ENCODE data around the gene PDE3A.

The PDE3A gene

GRCh38 chr12:20585055-20585625 lies 216.8 kb downstream of the PDE3A start:
- H3K27ac ChIP-seq, result no peak overlapping the region
- no peak for TF ChIP-seq CTCF (conservative IDR thresholded peaks at IDR 0.05)

GRCh38 chr12:20585913-20586312 lies 217.6 kb downstream of the PDE3A start:
- TF ChIP-seq CTCF (conservative IDR thresholded peaks at IDR 0.05), result no peak
- H3K27ac ChIP-seq, result no peak overlapping the region

GRCh38 chr12:20588042-20588441 lies 219.7 kb downstream of the PDE3A start:
- no peak for TF ChIP-seq CTCF (conservative IDR thresholded peaks at IDR 0.05)
- no peak overlapping the region for H3K27ac ChIP-seq

GRCh38 chr12:20590570-20590969 lies 222.2 kb downstream of the PDE3A start:
- no peak for TF ChIP-seq CTCF (conservative IDR thresholded peaks at IDR 0.05)
- no peak overlapping the region for H3K27ac ChIP-seq

GRCh38 chr12:20592556-20592955 lies 224.2 kb downstream of the PDE3A start:
- no peak for TF ChIP-seq CTCF (conservative IDR thresholded peaks at IDR 0.05)
- H3K27ac ChIP-seq, result no peak overlapping the region

GRCh38 chr12:20593611-20594010 lies 225.3 kb downstream of the PDE3A start:
- TF ChIP-seq CTCF (conservative IDR thresholded peaks at IDR 0.05), result no peak
- H3K27ac ChIP-seq, result no peak overlapping the region

GRCh38 chr12:20596061-20596460 lies 227.7 kb downstream of the PDE3A start:
- no peak for TF ChIP-seq CTCF (conservative IDR thresholded peaks at IDR 0.05)
- no peak overlapping the region for H3K27ac ChIP-seq
